ENCODE data around the gene RASAL1.

DNA sequence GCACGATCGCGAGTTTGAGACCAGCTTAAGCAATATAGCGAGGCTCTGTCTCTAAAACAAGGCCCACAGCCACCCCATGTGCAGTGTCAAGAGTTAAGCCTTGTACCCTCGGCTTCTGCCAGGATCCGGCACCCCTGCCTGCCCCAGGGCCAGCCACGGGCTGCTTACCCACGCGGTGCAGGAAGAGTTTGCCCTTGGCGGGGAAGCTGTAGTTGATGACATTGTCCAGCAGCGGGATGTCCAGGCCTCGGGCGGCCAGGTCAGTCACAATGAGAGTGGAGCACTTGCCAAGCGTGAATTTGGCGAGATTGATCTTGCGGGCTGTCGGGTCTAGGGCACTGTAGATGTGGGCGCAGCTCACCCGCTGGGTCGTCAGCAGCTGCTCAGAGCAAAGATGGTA lies 36.6 kb upstream of the RASAL1 start:
- TF ChIP-seq POLR2A (IDR thresholded peaks at IDR 0.05) (no peak), POLR2AphosphoS5 (IDR thresholded peaks at IDR 0.05) (peak in 1 of 3 donors; percentile 36)
- TF ChIP-seq, protein P1, sequence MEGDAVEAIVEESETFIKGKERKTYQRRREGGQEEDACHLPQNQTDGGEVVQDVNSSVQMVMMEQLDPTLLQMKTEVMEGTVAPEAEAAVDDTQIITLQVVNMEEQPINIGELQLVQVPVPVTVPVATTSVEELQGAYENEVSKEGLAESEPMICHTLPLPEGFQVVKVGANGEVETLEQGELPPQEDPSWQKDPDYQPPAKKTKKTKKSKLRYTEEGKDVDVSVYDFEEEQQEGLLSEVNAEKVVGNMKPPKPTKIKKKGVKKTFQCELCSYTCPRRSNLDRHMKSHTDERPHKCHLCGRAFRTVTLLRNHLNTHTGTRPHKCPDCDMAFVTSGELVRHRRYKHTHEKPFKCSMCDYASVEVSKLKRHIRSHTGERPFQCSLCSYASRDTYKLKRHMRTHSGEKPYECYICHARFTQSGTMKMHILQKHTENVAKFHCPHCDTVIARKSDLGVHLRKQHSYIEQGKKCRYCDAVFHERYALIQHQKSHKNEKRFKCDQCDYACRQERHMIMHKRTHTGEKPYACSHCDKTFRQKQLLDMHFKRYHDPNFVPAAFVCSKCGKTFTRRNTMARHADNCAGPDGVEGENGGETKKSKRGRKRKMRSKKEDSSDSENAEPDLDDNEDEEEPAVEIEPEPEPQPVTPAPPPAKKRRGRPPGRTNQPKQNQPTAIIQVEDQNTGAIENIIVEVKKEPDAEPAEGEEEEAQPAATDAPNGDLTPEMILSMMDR (IDR thresholded peaks at IDR 0.05 in 8 of 11, conservative IDR thresholded peaks at IDR 0.05 in 3 of 11) = no peak
